Activated CD8-positive, alpha-beta memory T cell treated with anti-CD3 and anti-CD28 coated beads for 1 hour (primary cell): ENCODE results near the gene SLC39A11.

Source experiments
- DNase-seq, 2 donors: peaks; one replicate each; pipeline ENCODE4 v3.0.0-alpha.2; 2020; ENCODE audit warnings: low read depth in 1 of 2; ENCODE audit errors: extremely low read depth in 1 of 2

The SLC39A11 gene

DNA sequence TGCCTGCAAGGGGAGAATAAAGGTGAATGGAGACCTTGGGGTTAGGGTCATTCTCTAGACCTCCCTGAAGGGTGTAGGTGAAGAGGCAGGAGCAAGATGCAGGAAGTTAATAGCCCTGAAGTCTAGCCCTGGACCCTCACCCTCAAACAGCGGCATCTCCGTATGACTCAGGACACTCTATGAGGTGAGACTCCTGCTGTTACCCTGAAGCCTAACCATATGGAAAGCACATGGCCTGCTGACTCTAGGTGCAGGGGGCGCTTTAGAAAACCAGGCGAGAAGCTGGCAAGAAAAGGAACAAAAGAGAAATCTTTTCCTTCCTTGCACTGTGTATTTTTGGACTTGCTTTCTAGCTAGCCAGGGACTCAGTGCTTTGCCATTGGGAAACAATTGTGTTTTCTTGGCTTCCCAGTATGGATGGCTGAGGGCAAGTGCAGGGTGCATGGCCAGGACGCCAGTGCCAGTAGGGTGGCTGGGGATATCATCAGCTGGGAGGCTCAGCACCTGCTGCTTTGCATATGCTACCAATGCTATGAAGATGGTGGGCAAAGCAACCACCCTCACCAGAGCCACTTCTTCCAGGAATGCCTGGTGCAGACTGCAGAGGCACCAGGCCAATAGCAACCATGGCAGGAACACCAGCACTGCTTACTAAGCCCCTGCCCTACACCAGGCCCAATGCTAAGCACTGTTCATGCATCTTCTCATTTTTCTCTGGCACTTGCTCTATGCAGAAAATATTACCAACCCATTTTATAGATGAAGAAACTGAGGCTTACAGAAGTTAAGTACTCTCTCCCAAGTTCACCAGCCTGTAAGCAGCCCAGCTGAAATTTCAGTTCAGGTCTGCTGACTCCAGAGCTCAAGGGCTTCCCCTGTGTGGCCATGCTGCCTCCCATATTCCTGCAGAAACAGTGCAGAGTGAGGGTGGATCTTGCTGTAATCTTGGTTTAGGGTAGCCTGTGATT is 425.1 kb downstream of the SLC39A11 start:
- no peak for DNase-seq

DNA sequence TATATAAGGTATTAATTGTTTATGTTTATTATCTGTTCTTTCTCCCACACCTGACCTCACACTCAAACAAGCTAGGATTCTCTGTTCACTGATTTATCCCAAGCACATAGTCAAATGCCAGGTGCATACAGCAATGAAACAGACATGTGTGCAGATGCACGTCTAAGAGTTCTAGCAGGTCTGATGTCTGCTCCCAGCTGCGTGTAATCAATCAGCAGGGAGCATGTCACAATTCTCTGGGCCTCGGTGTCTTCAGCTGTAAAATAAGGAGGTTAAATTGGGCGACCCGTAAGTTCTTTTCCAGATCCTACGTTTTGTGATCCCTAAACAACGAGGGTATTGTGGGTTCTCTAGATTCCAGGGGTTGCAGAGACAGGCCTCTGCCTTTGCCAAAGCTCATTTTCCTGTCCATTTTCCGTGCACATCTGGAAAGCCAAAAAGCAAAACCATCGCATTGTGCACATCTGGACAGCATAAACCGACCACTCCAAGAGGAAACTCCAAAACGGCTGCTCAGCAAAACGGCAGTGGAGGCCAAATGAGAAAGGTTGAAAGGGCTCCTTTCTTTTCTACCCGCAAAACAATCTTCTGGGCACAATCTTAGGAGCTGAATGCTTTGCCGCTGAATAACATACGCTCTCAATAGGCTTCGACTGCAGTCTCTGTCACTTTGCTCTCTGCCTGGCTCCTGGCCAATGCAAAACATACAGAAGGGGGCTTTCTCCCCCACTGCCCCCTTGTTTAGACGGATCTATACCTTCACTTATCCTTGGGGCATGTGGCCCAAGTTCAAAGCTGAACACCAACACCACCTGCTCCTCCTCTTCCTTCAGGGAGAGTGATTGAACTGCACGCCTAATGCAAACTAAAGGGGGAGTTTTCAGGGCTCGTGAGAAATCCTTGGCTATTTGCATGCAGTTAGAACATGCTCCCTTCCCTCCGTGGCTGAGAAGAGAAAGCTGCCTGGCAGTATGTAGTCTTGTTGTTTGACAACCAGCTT is 426.3 kb downstream of the SLC39A11 start:
- DNase-seq: no peak

DNA sequence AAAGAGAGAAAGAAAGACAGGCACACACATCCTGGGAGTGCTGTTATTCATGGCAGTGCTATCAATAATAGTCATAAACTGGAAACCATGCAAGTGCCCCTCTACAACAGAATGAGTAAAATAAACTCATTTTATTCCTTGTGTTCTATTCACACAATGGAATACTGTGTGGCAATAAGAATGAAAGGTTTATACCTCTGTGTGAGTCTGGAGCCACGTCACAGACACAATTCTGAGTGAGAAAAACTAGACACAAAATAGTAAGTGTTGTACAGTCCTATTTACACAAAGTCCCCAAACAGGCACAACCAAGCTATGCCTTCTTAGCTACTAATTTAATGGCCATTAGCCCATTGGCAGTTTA is 429.7 kb downstream of the SLC39A11 start:
- DNase-seq: no peak

DNA sequence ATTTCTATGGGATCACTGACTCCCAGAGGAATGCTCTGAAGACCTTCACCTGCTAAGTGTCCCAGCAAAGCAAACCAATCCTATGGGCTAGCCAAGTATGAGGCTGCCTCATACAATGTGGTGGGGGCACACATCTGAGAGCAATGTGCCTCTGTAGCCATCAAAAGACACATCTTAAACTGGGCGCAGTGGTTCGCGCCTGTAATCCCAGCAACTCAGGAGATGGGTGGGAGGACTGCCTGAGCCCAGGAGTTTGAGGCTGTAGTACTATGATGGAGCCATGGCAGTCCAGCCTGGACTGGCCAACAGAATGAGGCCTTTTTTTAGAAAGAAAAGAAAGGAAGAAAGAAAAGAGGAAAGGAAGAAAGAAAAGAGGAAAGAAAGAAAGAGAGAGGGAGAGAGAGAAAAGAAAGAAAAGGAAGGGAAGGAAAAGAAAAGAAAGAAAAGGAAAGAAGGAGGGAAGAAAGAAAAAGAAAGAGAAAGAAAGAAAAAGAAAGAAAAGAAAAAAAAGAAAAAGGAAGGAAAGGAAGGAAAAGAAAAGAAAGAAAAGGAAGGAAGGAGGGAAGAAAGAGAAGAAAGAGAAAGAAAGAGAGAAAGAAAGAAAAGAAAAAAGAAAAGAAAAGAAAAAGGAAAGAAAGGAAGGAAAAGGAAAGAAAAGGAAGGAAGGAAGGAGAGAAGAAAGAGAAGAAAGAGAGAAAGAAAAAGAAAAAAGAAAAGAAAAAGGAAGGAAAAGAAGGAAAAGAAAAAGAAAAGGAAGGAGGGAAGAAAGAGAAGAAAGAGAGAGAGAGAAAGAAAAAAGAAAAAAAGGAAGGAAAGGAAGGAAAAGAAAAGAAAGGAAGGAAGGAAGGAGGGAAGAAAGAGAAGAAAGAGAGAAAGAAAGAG is 430.3 kb downstream of the SLC39A11 start:
- no peak for DNase-seq

DNA sequence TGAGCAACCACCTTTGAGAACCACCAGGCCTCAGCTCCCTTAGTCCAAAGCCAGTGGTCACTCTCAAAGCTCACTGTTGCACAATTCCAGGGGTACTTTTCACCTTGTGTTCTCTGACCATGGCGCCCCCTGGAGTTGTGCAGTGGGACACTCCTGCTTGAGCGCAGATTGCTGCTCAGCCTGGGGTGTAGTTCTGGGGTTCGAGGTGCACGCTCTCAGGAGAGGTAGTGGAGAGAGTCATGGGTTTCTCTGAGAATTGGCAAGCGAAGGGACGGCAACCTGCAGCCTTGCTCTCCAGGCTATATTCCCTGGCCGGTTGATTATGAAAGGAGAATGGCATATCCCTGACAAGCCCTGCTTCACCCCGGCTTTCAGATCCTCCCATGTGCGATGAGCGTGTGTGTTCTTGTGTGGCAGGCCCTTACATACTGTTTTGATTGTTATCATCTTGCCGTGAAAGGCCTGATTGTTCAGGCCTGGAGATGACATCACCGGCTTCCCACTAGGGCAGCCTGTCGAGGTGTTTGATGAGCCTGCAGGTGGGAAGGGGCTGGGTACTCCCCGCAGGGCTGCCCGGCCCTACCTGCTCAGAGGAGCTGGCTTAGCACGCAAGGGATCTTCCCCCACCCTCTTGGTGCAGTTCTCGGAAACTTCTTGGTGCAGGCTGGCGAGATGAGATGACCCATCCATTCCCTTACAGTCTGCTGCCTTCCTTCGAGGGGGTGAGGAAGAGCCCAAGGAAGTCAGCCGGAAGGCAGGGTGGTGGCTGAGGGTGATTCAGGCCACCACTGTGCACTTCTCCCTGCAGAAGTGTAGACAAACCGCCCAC is 431.2 kb downstream of the SLC39A11 start:
- no peak for DNase-seq

DNA sequence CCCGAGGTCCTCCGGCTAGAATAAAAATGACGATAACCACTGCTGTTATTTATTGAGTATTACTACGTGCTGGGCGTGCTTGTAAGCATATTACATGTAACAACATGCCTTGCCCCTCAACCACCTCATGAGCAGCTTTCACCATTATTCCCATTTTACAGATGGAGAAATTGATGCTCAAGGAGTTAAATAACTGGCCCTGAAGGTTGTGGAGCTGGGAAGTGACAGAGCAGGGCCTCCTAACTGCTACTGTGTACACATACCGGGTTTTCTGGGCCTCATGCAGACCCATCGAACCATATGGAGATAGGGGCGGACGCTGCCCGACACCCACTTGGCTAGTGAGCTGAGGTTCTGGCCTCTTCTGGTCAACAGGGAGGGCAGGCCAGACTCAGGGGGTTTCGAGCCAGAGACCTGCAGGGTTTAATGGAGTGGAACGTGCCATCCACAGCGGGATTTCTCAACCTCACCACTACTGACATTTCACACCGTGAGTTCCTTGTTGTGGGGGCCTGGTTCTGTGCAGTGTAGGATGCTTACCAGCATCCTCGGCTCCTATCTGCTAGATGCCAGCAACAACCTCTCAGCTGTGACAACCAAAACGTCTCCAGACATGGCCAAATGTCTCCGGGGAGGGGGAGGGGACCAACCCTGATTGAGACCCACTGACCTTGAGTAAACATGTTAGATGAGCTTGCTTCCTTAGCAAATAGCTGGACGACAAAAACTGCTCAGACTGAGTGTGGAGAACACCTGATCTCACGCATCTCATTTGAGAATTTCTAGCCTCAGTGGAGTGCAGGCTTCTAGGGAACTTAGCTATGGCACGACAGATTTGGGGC is 432.0 kb downstream of the SLC39A11 start:
- no peak for DNase-seq

DNA sequence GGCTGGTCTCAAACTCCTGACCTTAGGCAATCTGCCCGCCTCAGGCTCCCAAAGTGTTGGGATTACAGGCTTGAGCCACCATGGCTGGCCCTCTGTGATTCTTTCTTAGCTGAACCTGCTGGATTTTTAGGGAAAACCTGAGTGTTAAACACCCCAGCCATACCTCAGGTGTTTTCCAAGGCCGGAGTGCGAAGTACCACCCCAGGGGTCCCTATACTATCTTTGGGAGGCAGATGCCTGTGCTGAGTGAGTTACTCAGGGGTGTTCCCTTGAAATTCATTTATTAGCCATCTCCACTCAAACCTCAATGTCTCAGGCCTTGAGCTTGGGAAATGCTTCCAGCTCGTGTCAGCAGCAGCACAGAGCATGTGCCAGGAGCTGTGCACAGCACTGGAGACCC is 432.7 kb downstream of the SLC39A11 start:
- no peak for DNase-seq

DNA sequence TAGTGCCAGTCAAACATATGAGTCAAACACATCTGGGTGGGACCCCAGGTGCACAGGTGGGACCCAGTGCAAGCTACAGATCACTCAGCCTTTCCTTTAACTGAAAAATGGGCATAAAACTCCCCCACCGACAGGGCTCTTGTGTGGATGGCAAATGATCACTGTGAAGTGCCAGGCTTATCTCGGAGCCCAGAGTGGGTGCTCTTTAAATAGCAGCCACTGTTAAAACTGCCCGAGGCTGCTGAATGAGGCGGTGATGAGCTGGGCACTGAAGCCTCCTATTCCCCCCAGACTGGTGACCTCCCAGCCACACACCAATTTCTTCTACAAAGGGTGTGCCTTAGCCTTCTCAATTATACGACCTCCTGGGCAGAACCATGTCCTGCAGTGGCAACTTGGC is 433.8 kb downstream of the SLC39A11 start:
- no peak for DNase-seq

DNA sequence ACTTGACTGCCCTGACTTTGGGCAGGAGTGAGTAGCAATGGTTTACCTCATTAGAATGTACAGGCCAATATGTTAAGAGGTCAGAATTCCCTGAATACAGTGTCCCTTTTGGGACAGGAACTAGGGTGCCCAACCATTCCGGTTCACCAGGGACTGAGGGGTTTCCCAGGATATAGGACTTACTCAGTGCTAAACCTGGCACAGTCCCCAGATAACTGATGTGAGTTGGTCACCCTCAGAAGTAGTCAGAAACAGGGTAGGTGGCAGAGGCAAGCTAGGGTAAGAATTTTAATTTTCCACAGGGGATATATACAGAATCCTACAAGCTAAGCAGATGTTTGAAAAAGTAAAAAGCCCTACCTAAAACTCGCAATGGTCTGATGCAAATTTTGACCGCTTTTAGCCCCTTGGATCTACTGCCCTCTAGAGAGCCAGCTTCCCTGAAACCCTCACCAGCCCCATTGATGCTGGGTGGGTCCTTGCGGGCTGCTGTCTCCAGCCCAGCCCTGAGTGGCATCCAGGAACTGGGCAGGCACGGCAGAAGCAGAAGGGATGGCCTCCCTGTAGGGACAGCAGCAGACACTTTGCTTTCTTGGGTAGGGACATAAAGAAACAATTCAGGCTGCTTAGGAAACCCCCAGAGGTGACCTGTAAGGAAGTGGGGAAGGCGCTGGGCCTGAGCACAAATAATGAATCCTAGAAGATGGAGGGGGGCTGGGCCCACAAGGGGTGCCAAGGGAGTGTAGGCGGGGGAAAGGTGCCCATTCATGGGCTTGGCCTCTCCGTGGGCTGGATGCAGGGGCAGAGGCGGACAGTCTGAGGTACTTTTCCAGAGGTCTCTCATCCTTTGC is 434.8 kb downstream of the SLC39A11 start:
- no peak for DNase-seq

DNA sequence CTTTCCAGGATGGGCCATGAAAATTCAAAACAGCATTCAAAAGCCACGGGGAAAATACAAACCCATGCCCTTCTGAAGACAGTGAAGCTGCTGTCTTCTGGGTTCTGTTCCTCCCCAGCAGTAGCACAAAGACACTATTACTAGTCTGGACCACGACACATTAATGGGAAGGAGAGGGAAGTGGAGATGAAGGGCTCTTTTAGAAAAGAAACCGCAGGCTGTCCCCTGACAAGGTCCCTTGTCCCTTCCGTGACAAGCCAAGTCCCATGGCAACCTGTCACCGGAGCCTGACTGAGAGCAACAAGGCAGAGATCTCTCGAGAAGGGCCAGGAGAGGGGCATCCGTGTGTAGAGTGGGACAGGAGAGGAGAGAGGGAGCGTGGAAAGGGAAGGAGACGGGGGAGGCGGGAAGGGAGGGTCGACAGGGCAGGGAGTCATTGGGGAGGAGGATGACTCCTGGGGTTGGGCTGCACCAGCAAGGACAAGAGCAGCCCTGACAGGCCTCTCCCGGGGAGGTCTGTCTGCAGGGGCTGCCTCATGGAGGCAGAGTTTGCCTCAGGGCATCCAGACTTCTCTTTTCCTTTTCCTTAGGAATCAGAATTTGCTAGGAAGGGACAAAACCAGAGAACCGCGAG is 436.2 kb downstream of the SLC39A11 start:
- DNase-seq: no peak

DNA sequence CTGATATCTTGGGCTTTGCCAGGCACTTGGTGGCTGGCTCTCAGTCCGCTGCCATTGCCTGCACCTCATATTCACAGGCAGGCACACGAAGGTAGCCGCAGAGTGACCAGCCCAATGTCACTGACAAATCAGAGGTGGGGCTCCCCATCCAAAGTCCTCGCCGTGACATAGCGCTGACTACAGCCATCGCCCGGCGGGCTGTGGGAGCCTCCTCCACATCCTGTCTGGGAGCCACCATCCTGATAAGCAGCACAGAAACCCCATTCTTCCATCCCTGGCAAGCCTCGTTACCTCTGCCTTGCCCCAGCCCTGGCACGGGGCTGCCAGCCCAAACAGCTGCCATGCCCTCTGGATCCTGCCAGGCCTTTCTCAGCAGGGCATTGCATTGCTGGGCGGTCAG is 437.8 kb downstream of the SLC39A11 start:
- no peak for DNase-seq

DNA sequence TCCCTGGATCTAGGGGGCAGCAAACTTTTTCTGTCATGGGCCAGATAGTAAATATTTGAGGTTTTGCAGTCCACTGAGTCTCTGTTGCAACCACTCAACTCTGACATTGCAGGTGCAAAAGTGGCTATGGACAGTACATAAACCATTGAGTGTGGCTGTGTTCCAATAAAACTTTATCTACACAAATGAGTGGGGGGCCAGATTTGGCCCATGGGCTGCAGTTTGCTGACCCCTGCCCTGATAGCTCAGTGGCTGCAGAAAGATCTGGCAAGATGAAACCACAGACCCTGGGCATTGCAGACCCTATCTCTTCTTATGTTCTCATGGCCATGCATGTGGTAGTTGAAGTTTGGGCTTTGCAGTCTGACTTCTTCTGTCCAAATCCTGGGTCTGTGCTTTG is 440.5 kb downstream of the SLC39A11 start:
- DNase-seq: no peak

DNA sequence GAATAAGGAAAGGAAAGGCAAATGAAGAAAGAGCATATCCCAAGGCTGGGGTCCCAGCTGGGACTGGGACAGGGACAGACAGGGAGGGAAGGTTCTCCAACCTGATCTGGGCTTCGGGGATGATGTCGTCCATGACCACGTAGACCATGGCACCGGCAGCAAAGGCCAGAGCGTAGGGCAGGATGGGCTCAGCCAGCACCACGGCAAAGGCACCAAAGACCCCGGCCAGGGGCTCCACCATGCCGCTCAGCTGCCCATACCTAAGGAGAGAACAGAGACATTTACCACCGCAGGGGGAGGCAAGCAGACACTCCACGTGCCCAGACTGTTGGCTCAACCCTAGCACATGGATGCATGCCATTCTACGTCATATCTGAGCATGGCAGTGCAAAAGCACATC is 443.8 kb downstream of the SLC39A11 start:
- DNase-seq: no peak

DNA sequence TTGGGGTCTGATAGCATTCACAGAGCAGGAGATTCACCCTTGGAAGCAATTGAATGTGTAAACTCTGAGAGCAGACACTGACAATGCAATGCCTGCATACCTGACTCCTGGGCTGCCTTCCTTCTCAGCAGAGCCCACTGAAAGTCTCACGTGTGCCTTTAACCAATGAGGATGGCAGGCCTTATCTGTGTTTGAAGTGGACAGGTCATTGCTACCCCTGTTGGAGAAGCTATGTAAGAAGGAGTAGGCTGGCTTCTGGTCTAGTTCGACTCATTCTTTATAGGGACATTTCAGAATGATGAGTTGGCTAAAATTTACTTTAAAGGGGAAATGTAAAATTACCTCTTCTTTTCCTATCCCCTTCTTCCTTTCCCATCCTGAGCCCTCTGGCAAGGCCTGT is 446.3 kb downstream of the SLC39A11 start:
- DNase-seq: no peak

DNA sequence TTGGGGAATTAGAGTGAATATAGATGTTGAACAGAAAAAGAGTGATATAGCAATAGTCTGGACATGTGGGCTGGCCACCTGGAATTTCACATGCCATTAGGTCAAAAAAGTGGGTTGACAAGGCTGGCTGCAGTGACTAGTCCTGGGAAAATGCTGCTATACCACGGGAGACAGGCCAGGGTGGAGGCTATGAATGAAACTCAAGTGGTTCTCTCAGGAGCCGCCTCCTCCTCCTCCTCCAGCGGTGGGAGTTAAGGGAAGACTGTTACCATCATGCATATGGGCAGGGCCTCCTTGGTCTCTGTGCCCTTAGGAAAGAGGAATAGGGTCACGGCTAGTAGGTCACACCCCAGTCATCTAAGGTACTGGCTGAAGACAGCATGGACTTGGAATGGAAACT is 448.0 kb downstream of the SLC39A11 start:
- no peak for DNase-seq

DNA sequence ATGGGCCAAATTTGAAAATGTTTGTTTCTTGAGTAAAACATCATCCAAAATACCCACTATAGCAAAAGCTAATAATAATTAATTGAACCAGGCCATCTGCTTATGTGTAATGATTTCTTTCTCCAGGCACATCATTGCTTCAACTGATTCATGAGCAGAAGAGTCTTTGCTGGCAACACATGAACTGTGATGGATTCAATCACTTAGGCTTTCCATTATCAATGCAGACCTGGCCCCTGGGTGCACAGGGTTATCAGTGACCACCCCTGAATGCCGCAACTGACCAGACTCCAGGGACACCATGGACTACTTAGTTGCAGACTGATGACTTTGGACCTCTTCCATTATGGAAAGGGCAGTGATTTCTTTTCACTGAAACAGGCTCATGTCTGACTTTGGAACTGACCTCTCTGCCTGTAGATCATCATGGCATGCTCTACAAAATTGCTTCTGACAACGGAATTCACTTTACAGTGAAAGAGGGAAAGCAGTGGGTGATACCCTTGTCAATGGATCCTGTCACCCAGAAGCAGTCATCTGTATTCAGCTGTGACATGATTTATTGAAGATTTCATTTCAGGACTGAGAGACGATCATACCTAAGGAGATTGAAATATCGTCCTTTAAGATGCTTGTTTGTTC is 448.8 kb downstream of the SLC39A11 start:
- DNase-seq: no peak

DNA sequence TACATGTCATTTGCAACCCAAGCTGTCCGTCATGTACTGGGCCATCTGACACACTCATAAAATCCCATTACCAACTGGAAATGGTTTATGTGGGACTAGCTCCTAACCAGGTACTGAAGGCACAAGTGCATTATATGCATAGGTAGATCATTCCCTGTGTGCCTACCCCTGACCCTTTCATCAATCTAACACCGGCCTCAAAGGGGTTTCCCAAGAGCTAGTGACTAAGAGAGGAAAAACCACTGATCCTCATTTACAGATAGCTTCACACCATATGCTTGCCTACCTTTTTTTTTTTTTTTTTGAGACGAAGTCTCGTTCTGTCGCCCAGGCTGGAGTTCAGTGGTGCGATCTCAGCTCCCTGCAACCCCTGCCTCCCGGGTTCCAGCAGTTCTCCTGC is 449.8 kb downstream of the SLC39A11 start:
- no peak for DNase-seq
